GM21367 (cell line): ENCODE data around the gene NAPG.
"Not testable (repeated sequence)": the region's sequence is repeated elsewhere in the genome, so short reads cannot be mapped to it uniquely, and the experiment has no call there.

Source experiments
- ATAC-seq: cut with Tn5 transposase; IDR thresholded peaks from one replicate; pipeline ENCODE4 v1.9.1; 2021; ENCODE audit not compliant: unreplicated experiment

Gene NAPG

DNA sequence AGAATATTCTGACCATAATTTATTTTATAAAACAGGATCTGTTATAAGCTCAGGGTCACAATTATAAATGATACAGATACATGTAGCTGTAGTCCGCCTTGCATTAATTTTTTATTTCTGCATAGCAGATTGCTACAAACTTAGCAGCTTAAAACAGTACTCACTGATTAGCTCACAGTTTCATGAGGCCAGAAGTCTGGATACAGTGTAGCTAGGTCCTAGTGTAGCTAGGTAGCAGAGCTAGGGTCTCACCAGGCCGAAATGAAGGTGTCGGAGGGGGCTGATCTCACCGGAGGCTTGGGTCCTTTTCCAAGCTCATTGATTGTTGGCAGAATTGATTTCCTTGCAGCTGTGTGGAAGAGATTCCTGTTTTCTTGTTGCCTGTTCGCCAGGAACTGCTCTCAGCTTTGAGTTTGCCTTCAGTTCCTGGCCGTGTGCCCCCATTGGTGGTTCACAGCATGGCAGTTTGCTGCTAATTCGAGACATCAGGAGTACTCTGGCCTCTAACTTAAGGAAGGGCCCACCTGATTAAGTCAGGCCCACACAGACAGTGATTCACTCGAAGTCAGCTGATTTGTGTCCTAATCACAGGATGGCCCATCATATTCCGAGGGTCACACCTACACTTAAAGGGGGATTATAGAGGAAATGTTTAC, 18.4 kb downstream of the NAPG start:
- ATAC-seq = no peak

DNA sequence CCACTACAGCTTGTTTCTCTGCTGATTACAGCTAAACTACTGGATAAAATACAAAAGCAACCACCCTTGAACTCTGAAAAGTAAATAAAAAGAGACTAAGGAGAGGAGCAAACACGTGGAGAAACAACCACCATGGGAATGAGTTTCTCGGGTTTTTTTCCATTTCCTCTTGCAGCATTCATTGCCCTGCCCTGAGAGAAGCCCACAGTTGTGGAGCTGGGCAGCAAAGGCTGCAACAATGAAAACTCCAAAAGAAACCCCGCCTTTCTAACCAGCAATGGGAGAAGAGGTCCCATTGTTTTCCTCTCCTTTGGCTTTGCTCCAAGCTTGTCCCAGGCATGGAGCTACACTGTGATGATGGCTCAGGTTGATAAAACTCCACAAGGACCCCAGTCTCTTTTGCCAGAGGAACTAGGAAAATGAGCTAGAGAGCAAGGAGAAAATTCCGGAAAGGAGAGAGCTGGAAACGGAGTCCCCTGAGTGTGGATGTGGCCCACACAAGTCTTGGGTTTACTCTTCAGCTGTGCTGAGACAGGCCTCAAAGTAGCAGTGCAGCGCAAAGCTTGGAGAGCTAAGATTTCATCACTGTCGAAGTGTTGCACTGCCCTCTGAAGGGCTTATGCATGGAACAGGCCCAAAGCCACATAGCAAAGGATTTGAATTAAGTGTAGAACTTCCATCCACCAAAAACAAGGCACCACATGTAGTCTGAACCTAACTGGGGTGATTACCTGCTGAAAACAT, 20.9 kb downstream of the NAPG start:
- ATAC-seq = no peak

DNA sequence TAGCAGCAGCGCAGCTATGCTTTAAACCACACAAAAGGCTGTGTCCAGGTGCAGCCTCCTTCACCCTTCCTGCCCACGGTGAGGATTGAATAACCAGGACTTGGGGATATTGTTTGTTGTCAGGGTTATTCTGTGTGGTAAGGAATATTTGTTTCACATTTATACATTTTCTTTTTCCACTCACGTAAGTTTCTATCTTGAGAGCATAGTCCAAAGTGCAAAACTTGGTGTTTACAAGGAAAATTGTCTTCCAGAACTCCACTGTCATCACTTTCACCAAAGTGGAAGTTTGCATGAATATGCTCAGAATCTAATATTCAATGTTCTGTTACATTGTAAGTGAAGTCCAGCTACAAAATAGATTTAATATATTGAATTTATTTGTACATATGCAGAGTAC, 26.4 kb downstream of the NAPG start:
- no peak for ATAC-seq

DNA sequence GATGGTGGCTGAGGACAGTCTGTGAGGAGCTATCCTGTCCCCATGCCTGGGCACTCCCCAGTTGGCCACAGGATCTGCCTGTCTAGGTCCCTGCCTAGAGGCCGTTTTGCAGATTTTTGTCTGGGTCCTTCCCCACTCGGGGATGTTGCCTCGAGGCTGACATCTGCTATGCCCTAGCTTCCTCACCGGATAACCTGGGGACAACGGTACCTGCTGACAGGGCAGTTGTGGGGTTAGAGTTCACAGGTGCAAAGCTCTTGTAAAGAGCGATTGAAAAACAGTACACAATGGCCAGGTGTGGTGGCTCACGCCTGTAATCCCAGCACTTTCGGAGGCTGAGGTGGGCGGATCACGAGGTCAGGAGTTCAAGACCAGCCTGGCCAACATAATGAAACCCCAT, 30.4 kb downstream of the NAPG start:
- ATAC-seq = not testable (repeated sequence)

DNA sequence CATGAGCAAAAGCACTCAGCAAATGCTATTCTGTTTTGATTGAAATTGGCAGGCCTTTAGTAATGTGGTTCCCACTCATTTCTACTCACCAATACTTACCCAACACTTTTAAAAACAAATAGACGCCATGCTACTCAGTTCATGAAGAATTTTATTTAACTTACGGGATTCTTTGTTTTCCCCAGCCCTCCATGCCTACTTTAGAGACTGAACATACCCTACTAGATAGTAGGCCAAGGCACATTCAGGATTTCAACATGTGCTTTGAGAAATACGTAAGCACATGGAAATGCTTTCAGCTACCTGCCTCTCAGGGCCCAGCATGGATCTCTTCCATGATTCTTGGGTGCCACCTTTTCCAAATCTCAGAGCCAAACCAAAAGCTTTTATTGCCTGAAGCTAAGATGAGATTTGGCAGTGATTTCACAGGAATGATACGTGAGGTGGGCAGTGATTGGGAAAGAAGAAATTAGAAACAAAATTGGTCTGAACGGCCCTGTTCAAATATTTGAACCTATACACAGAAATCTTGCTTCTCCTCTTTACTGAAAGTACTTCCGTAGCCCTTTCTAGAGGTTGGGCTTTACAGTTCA, 31.4 kb downstream of the NAPG start:
- ATAC-seq = no peak

DNA sequence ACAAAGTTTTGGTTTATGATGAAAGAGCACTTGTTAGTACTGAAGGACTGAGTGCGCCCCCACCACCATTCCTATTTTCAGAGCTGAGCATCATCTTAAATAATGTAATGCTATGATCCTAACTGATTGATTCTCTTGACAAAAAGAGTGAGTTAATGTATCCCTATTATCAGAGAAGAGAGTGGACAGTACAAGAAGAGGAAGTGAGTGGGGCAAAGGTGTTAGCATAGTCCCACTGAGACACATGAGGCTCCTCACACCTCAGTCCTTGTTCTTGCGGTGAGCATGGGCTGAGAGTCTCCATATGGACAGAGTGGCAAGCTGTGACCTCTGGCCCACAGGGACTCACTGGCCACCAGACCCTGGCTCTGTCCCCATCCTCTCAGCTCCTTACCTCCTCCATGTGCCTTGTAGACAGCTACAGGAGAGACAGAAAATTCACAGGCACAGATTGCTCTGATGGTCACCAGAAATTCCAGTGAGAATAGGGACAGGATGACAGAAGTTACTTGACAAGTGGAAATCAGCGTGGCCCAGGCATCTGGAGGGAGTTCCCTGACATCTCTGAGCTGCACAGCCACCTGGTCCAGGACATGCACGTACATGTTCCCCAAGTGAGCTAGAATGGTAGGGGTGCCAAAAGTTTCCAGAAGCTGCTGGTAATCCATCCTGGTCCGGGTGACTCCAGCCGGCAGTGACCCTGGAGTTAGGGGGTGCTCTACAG, 32.6 kb downstream of the NAPG start:
- ATAC-seq = no peak

DNA sequence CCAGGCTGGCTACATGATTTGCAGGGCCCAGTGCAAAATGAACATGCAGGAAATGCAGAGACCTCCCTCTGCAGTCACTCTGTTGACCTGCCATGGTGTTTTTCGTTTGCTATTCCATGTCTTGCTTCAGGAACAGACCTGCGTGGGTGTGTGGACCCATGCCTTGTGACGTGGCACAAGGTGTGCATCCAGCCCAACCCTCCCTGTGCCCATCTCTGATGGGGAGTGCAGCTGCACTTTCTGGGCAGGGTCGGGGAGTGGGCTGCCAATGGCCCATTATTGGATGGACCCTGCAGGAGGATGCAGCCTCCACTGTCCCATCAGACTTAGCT, 33.1 kb downstream of the NAPG start:
- ATAC-seq = no peak

DNA sequence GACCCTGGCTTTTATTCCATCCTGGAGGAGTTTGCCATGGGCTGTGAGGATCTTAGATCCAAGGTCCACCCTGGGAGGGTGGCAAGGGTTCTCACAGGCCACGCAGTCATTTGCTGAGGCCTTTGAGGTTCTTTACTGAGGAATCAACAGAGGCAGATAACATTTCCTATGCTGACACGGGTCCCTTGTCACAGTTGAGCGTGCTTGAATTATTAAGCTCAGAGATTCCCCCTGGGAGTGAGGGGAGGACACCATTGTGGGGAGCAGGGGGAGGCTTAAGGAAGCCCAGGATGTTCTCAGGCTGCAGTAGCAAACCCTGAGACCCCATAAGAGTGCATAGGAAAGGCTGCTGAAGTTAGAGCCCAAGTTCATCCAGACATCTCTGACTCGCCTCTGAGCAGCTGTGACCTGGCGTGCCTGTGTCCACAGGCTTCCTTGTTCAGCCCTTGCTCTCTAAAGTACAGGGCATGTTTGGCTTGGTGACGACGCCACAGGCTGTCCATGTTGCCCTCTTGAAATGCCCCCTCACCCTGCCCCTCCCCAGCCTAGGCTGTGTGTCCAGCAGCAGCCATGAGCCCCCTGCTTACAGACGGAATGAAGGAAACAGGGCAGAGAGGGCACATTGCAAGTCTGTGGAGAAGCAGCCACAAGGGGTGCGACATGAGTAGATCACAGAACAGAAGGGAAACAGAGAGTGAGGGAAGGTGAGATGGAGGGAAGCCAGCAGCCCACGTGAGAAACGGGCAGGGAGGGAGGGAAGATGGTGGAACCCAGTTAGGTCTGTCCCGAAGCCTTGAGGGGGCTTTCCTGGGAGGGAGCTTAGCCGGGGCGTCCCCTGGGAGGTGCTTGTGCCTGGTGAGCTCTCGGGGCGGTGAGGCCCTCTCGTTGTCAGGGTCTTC, 34.0 kb downstream of the NAPG start:
- no peak for ATAC-seq

DNA sequence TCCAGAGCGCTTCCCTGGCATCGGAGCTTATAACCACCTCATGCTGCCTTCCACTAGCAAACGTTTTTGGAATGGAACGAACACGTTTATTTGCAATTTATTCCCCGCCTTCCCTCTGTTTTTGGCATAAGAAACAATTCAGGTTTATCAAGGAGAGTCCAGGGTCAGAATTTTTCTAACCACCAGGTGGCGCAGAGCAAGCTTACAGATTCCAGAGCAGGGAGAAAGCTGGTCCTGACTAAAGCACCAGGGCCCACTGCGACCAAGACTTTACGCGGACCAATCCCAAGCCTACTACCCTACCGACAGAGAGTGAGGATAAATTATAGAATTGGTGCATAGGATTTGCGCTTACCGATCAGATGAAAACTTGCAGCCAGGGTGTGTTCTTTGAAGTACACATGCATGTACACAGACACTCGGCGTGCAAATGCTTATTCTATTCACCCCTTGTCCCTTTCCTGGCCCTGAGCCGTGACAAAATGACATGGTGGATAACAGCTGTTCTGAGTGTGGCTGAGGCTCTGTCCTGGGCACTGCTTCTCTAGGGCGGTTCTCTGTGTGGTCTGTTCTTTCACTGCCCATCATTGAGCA, 34.7 kb downstream of the NAPG start:
- ATAC-seq = no peak

DNA sequence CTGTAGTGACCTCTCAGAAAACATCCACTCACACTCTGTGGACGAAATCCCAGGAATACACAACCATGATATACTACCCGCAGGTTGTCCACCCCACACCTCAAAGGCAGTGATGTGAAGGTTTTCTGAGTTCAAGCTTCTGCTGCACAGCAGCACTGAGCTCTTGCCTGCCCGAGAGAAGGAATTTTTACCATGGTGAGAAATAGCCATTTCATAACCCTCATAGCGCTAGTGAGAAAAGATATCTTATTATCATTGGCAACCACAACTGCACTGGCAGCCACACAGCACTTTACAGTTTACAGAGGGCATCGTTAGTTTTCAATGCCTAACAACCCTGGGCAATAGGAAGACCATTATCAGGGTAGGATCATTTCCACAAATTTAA, 36.9 kb downstream of the NAPG start:
- ATAC-seq = no peak

DNA sequence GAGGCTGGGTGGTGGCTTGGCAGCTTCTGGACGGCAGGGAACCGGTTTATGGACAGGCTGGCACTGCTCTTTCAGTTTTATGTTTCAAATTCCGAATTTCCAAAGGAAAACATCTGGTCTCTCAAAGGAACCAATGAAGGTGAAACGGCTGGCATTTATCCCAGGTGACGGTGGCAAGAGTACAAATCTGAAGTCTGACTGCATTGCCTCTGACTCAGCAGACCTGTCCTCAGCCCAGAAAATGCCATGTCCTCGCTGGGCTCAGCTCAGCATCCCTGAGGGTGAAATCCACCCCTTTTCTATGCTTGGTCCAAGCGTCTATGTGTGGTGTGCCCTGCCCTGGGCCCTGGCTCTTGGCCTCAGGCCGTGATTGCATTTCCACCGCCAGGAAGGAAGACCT, 38.1 kb downstream of the NAPG start:
- ATAC-seq = no peak

DNA sequence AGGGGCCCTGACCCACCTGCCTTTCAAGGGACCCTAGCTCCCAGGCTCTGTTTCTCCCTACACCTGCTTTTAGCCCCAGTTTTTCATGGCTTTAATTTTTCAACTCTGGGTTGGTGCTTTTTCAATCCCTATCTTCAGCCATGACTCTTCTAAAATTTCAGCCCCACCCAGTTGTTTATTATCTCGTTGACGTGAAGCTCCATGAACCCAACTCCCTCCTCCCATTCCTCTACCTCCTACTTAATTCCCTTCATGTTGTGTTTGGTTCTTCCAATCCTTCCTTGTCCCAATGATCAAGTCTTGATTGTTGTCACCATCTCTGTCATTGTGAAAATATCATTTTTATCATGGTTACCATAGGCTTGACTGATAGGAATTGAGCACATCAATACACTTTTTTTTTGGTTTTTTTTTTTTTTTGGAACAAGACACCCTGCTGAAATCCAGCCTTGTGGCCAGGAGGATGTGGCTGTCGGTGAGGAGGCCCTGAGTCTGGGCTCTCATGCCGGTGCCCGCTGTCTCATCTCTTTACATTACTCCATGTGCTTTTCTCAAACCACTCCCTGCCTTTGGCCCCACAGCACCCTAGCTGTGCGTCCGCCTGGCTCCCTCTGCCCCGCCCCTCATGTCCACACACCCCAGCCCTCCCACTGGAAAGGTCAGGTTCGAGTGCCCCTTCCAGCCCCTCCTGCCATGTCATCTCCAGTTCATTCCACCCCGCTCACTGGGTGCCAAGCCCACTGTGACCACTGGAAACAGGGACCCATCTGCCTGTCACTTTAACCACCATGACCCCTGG, 39.3 kb downstream of the NAPG start:
- ATAC-seq = no peak

DNA sequence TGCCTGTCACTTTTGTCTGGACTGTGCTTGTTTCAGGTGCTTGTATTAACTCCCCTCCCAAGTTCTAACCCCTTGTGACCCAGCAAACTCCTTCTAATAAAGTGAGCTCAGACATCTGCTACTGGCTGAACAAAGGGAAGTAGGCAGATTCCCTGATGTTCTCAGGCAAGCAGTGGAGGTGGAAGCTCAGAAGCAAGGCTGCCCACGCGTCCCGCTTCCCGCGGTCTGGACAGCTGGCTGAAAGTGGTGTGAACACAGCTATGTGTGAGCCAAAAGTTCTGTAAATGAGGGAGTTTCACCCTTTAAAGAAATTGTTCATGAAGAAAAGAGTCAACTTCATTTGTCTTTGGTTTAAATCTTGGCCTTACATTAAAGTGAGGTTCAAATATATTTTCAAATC, 40.0 kb downstream of the NAPG start:
- no peak for ATAC-seq

DNA sequence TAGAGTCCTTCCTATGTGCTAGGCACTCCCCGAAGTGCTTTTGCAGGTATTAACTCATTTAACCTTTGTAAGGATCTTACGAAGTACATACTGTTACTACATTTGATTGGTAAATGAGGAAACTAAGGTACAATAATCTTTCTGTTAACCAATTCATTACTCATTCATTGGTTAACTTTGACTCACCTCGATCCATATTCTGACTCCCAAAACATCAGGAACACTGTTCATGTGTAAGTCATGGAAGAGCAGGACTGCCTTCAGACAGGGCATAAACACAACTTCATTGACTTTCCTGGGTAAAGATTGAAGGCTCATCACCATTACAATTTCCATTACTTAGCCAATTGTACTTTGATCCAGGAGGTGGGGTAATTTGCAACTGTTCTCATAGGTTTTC, 40.6 kb downstream of the NAPG start:
- no peak for ATAC-seq

DNA sequence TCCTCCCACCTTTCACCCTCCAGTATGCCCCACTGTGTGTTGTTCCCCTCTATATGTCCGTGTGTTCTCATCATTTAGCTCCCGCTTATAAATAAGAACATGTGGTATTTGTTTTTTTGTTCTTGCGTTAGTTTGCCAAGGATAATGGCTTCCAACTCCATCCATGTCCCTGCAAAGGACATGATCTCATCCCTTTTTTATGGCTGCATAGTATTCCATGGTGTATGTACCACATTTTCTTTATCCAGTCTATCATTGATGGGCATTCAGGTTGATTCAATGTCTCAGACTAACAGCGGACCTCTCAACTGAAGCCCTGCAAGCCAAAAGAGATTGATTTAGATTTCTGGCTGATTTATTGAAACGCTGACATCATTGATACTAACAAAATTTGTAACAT, 44.1 kb downstream of the NAPG start:
- not testable (repeated sequence) for ATAC-seq

DNA sequence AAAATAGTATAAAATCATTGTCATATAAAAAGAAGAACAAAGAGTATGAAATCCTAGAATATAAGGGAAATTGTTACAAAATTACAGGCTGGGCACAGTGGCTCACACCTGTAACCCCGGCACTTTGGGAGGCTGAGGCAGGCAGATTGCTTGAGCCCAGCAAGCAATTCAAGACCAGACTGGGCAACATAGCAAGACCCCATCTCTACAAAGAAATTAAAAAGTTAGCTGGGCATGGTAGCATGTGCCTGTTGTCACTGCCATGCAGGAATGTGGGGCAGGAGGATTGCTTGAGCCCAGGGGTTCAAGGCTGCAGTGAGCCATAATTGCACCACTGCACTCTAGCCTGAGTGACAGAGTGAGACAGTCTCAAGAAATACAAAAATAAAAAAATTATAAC, 44.8 kb downstream of the NAPG start:
- ATAC-seq = no peak

DNA sequence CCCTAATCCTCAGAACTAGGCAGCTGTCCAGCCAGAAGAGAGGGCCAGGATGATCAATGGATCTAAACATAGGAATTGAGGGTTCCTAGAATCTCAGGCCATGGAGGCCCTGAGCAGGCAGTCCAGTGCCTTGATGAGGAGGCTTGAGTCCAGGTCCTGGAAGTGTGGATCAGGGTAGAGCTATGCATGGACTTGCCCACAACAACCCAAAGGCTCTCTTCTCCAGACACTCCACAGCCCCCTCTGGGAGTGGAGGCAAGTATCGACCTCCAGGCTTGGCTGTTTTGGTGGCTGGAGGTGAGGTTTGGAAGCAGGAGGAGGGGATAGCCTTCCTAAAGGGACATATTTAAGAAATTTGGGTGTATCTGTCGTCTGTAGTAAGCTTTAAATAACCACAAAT, 45.7 kb downstream of the NAPG start:
- no peak for ATAC-seq

DNA sequence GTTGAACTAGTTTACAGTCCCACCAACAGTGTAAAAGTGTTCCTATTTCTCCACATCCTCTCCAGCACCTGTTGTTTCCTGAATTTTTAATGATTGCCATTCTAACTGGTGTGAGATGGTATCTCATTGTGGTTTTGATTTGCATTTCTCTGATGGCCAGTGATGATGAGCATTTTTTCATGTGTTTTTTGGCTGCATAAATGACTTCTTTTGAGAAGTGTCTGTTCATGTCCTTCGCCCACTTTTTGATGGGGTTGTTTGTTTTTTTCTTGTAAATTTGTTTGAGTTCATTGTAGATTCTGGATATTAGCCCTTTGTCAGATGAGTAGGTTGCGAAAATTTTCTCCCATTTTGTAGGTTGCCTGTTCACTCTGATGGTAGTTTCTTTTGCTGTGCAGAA, 47.4 kb downstream of the NAPG start:
- ATAC-seq = not testable (repeated sequence)

DNA sequence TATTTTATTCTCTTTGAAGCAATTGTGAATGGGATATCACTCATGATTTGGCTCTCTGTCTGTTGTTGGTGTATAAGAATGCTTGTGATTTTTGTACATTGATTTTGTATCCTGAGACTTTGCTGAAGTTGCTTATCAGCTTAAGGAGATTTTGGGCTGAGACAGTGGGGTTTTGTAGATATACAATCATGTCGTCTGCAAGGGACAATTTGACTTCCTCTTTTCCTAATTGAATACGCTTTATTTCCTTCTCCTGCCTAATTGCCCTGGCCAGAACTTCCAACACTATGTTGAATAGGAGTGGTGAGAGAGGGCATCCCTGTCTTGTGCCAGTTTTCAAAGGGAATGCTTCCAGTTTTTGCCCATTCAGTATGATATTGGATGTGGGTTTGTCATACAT, 48.6 kb downstream of the NAPG start:
- ATAC-seq = not testable (repeated sequence)
